Measurements from ENCODE around the gene COL3A1. TPM values are rescaled to one million over a fixed set of nuclear protein-coding genes. Genes with fewer than 3 reads are reported as not detected.

The COL3A1 gene
- total RNA-seq, 1 experiment from 2014 or later: not detected

DNA sequence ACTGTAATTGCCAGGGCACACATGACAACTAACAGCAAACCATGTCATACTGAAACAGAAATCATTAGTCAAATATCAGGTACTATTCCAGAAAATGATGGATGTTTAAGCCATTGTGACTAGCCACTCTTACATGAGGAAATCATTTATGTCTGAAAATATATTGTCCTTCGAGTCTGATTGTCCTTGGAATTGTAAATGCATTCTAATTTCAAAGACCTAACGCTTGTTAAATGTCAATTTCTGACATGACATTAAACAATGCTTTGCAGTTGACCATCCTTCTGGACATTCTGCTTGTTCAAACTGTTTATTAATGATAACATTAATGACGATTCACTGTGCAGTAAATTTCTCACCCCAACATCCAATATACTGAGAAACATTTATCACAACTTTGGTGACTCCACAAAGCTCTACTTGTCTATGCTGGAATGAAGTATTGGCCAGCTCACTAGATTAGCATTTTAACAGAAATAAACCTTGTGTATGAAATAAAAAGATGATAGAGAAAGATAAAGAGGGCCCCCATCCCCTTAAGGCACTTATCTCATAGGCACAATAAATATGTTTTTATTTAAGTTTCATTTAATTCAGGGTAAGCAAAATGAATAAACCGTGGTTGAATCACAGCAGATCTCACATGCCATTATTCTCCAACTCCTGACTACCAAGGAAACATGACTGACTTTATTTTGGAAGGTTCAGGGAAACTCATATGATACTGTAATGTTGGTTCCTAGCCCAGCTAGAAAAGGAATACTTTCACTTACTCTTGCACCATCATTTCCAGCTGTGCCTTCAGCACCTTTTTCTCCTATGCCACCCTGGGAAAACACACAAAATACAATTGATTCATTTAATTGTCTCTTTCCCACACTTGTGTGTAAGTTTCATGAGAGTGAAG lies 82.3 kb downstream of the COL3A1 start:
- Histone ChIP-seq H3K27ac (no peak overlapping the region), H3F3A (ENCODE audit: insufficient read depth, low read depth) (no peaks in the 10 kb centered on the region), H3K4me3 (no peak overlapping the region), H3K4me2 (no peak overlapping the region), H3K79me2 (ENCODE audit: low read depth) (no peaks in the 10 kb centered on the region), H3K4me1 (replicated peaks; ENCODE audit: insufficient read depth) (no peaks in the 10 kb centered on the region), H3K27me3 (ENCODE audit: insufficient read depth, low read depth) (no peaks in the 10 kb centered on the region), H3K9me3 (ENCODE audit: insufficient read depth, low read depth) (no peaks in the 10 kb centered on the region), H2AFZ (no peak overlapping the region), H3K9me2 (ENCODE audit: insufficient read depth) (no peaks in the 10 kb centered on the region), H4K20me1 (ENCODE audit: insufficient read depth) (no peaks in the 10 kb centered on the region), H3K36me3 (ENCODE audit: low read depth) (no peaks in the 10 kb centered on the region)
- TF ChIP-seq EZH2 (IDR thresholded peaks at IDR 0.05; ENCODE audit: low read depth): no peak
- TF ChIP-seq, protein P1, sequence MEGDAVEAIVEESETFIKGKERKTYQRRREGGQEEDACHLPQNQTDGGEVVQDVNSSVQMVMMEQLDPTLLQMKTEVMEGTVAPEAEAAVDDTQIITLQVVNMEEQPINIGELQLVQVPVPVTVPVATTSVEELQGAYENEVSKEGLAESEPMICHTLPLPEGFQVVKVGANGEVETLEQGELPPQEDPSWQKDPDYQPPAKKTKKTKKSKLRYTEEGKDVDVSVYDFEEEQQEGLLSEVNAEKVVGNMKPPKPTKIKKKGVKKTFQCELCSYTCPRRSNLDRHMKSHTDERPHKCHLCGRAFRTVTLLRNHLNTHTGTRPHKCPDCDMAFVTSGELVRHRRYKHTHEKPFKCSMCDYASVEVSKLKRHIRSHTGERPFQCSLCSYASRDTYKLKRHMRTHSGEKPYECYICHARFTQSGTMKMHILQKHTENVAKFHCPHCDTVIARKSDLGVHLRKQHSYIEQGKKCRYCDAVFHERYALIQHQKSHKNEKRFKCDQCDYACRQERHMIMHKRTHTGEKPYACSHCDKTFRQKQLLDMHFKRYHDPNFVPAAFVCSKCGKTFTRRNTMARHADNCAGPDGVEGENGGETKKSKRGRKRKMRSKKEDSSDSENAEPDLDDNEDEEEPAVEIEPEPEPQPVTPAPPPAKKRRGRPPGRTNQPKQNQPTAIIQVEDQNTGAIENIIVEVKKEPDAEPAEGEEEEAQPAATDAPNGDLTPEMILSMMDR (conservative IDR thresholded peaks at IDR 0.05): no peak
- DNase-seq: no peak
- intact Hi-C loops (cut with micrococcal nuclease; ENCODE audit: unreplicated experiment): no loop called here
- ChIA-PET POLR2A (ENCODE audit: unreplicated experiment) (no interaction called here), CTCF (no interaction called here)
- no TSS peak for BruUV-seq (replicated peaks)

DNA sequence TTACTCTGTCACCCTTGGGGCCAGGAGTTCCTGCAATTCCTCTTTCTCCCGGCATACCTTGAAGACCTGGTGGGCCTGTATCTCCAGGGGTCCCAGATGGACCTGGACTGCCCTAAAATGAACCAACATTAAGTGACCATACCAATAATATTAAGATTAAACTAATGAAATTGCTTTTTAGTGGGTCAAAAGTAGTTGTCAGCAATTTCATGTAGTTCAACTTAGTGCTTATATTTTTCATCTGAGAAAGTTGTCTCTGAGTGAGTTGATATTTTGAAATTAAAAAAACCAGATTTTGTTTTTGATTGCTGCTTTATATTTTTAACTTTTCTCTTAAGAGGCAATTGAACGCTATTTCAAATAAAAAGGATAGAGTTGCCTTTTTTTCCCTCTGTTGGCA lies 83.1 kb downstream of the COL3A1 start:
- Histone ChIP-seq H3K9me2 (ENCODE audit: insufficient read depth) (no peaks in the 10 kb centered on the region), H3K36me3 (ENCODE audit: low read depth) (no peaks in the 10 kb centered on the region), H2AFZ (no peak overlapping the region), H3K9me3 (ENCODE audit: insufficient read depth, low read depth) (no peaks in the 10 kb centered on the region), H3K4me1 (replicated peaks; ENCODE audit: insufficient read depth) (no peaks in the 10 kb centered on the region), H3K4me2 (no peak overlapping the region), H3K79me2 (ENCODE audit: low read depth) (no peaks in the 10 kb centered on the region), H4K20me1 (ENCODE audit: insufficient read depth) (no peaks in the 10 kb centered on the region), H3K27ac (no peak overlapping the region), H3K4me3 (no peak overlapping the region), H3K27me3 (ENCODE audit: insufficient read depth, low read depth) (no peaks in the 10 kb centered on the region), H3F3A (ENCODE audit: insufficient read depth, low read depth) (no peaks in the 10 kb centered on the region)
- no TSS peak for BruUV-seq (replicated peaks)
- ChIA-PET POLR2A (ENCODE audit: unreplicated experiment) (no interaction called here), CTCF (no interaction called here)
- TF ChIP-seq, protein P1 (conservative IDR thresholded peaks at IDR 0.05): no peak
- no peak for TF ChIP-seq EZH2 (IDR thresholded peaks at IDR 0.05; ENCODE audit: low read depth)
- DNase-seq: no peak
- intact Hi-C loops (cut with micrococcal nuclease; ENCODE audit: unreplicated experiment): no loop called here

DNA sequence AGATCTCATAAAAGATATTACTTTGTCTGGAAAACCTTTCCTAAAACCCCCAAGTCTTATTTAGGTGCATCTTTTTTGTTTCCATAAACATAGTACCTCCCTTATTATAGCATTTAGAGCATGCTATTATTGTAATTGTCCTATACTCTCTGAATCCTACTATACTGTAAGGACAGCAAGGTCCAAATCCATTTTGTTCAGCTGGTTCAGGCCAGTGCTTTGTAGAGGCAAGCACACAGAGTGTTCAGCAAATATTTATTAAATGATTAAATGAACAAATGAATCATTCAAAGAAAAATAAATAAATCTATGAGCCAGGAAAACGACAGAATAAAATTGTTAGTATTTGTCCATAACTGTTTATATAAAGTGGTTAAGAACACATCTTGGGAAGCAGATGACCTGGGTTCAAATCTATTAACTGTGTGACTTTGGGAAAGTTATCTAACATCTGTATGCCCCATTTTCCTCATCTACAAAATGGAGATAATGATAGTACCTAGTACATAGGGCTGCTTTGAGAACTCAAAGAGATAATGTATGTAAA lies 86.0 kb downstream of the COL3A1 start:
- CTCF ChIA-PET: no interaction called here
- intact Hi-C loops (cut with micrococcal nuclease; ENCODE audit: unreplicated experiment): no loop called here
- no peaks in the 10 kb centered on the region for H3K79me2 ChIP-seq (ENCODE audit: low read depth)
- no peak overlapping the region for H3K4me2 ChIP-seq
- no peaks in the 10 kb centered on the region for H3K9me3 ChIP-seq (ENCODE audit: insufficient read depth, low read depth)
- H2AFZ ChIP-seq: no peak overlapping the region
- H3K27ac ChIP-seq: no peak overlapping the region
- H3K9me2 ChIP-seq (ENCODE audit: insufficient read depth): no peaks in the 10 kb centered on the region
- H3K36me3 ChIP-seq (ENCODE audit: low read depth): no peaks in the 10 kb centered on the region
- H3K4me3 ChIP-seq: no peak overlapping the region
- no peaks in the 10 kb centered on the region for H4K20me1 ChIP-seq (ENCODE audit: insufficient read depth)
- H3F3A ChIP-seq (ENCODE audit: insufficient read depth, low read depth): no peaks in the 10 kb centered on the region
- TF ChIP-seq, protein P1 (conservative IDR thresholded peaks at IDR 0.05): no peak
- TF ChIP-seq EZH2 (IDR thresholded peaks at IDR 0.05; ENCODE audit: low read depth): no peak
- no peak for DNase-seq
- no peaks in the 10 kb centered on the region for H3K4me1 ChIP-seq (replicated peaks; ENCODE audit: insufficient read depth)
- H3K27me3 ChIP-seq (ENCODE audit: insufficient read depth, low read depth): no peaks in the 10 kb centered on the region
- POLR2A ChIA-PET (ENCODE audit: unreplicated experiment): no interaction called here
- no TSS peak for BruUV-seq (replicated peaks)

Small RNAs within 50 kb of the gene (microRNA-seq; reads per million reads assigned to microRNA genes)
- not detected for gene MIR1245A (ENCODE audit: borderline number of aligned reads, borderline replicate concordance)
- gene MIR1245B (ENCODE audit: borderline number of aligned reads, borderline replicate concordance): not detected
- gene MIR3606 (ENCODE audit: borderline number of aligned reads, borderline replicate concordance): not detected

Other genes with a start within 250 kb of the COL3A1 start
- gene COL5A2, start 205.4 kb downstream of the COL3A1 start, total RNA-seq (2021): 0.35 and 0.55 TPM in 2 replicates